HFF-Myc (cell line): ENCODE data around the gene CACNB2.

Experiments
- DNase-seq: peaks from one replicate; pipeline ENCODE4 v3.0.0-alpha.2; 2011; ENCODE audit warnings: low read depth; ENCODE audit errors: extremely low read depth
- H3K4me3 ChIP-seq: replicated peaks from 2 replicates; pipeline ENCODE4 v1.5.1; 2011; ENCODE audit warnings: low read depth, mild to moderate bottlenecking, control low read depth, low read length
- TF ChIP-seq, protein P1 (sequence below): IDR thresholded peaks from 2 replicates; pipeline ENCODE4 v1.5.1; 2012; ENCODE audit warnings: mild to moderate bottlenecking, low read depth, low read length, control low read depth; ENCODE audit errors: missing control alignments

CACNB2 gene

DNA sequence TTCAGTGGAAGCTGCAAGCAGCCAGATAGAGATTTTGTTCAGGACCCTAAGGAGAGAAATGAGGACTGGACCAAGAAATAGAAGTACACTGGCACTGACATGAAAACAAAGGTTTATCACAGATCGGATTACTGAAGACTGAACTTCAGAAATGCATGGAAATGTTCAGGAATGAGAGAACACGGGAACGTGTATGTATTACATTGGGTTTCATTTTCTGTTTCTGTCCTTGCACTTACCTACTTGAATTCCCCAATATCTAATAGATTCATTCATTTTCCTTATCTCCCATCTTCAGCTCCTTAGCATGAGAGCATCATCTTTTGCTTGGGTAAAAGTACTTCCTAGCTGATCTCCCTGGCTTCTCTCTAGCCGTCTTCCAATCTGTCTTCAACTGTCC lies 114.5 kb downstream of the CACNB2 start:
- H3K4me3 ChIP-seq, result no peak overlapping the region
- no peak for DNase-seq
- TF ChIP-seq, protein P1, sequence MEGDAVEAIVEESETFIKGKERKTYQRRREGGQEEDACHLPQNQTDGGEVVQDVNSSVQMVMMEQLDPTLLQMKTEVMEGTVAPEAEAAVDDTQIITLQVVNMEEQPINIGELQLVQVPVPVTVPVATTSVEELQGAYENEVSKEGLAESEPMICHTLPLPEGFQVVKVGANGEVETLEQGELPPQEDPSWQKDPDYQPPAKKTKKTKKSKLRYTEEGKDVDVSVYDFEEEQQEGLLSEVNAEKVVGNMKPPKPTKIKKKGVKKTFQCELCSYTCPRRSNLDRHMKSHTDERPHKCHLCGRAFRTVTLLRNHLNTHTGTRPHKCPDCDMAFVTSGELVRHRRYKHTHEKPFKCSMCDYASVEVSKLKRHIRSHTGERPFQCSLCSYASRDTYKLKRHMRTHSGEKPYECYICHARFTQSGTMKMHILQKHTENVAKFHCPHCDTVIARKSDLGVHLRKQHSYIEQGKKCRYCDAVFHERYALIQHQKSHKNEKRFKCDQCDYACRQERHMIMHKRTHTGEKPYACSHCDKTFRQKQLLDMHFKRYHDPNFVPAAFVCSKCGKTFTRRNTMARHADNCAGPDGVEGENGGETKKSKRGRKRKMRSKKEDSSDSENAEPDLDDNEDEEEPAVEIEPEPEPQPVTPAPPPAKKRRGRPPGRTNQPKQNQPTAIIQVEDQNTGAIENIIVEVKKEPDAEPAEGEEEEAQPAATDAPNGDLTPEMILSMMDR, result no peak

DNA sequence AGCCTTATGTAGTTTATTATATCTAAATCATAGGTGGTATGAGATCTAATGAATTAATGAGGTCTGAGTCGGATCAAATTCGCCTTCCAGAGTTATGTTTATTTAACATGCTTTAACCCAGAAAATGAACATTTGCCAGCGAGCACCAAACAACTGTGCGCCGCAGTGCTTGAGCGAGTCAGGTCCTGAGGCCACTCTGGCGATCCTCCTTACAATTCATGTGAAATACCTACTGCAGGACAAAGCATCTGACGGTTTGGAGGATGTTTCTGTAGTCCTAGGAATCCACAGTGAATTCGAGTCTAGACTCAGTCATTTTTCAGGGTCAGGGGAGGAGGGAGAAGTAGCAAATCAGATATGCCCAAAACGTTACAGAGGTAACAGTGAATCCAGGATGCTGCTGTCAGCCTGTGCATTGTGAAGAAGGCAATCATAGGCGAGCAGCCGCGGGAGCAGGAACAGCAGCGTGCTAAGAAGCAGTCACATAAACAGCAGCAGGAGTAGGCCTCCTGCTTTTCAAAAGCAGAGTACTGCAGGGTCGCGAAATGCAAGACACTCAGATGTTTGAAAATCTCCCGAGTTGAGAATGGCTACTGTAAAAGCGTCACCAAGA lies 120.2 kb downstream of the CACNB2 start:
- TF ChIP-seq, protein P1, result no peak
- H3K4me3 ChIP-seq, result no peak overlapping the region
- no peak for DNase-seq

DNA sequence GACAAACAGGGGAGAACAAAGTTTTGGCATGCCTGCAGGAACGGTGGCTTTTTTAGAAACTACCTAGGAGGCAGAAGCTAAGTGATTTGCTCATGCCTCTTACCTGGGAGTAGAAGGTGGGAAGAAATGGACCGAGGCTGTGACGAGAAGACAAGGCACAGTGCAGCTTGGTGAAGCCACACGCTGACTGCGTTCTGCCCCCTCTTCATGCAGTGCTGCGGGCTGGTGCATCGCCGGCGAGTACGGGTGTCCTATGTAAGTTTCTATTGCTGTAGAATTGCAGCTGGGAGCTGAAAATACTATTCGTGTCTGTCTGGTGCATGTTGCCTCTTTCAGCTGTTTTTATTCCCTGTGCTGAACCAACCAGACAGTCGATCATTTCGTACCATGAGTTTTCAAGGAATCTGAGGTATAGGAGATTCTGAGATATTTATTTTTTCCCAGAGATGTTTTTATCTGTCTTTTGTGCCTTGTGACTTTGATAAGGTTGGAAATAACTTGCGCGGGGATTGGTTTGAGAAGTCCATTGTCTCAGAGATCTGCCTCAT lies 120.9 kb downstream of the CACNB2 start:
- no peak overlapping the region for H3K4me3 ChIP-seq
- TF ChIP-seq, protein P1, result no peak
- no peak for DNase-seq

DNA sequence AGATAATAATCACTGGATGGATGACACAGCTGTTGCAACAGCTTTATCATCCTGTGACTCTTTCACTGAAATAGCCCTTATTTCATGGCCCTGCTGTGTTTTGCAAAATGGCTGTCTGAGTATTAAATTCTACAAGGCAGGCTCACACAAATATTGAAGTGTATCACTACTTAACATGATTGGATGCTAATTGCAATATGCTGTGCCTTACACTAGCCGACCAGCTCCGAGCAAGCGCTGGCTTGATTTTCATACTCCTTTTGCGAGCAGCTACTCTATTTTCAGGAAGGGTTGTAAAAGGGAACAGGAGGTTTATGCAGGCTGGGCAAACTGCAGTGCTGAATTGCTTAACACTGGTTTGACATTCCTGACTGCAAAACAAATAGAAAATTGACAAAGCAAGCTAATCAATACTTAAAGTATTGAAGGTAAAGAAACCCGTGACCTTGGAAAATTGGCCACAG lies 121.6 kb downstream of the CACNB2 start:
- DNase-seq, result no peak
- TF ChIP-seq, protein P1, result no peak
- no peak overlapping the region for H3K4me3 ChIP-seq

DNA sequence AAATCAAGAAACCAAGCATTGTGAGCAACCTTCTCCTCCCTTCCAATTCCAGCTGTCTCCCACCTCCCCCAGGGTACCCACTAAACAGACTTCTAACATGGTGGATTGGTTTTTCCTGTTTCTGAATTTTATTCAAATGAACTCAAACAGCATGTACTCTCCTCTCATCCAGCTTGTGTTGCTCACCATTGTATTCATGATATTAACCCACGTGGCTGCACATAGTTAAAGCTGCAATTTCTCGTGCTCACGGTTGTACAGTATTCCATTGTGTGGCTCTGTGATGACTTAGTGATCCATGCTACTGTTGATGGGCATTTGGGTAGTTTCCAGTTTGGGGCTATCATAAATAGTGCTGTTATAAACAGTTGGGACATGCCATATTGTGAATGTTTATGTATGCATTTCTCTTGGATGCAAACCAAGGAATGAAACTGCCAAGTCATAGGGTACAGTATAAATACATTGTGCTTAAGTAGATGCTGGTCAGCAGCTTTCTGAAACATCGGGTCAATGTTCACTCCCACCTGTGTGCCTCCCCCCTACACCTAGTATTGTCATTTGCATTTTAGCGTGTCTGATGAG lies 124.3 kb downstream of the CACNB2 start:
- TF ChIP-seq, protein P1, result no peak
- no peak overlapping the region for H3K4me3 ChIP-seq
- no peak for DNase-seq

DNA sequence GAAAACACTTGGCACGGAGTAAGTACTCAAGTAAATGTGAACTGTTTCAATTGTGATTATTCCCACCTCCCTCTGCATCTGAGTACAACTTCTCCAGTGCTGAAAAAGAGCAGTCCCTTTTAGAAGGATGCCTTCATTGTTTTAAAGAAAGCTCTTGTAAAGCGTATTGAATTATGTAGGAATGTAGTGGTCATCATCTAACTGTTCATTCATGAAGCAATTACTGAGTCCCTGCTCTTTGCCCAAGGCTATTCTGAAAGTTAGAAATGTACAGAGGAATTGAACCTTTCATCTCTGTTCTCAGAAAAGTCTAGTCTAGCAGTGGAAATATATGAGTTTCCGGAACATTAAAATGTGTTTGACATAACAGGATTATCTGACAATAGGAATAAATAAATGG lies 127.8 kb downstream of the CACNB2 start:
- no peak for DNase-seq
- H3K4me3 ChIP-seq, result no peak overlapping the region
- TF ChIP-seq, protein P1, result no peak

DNA sequence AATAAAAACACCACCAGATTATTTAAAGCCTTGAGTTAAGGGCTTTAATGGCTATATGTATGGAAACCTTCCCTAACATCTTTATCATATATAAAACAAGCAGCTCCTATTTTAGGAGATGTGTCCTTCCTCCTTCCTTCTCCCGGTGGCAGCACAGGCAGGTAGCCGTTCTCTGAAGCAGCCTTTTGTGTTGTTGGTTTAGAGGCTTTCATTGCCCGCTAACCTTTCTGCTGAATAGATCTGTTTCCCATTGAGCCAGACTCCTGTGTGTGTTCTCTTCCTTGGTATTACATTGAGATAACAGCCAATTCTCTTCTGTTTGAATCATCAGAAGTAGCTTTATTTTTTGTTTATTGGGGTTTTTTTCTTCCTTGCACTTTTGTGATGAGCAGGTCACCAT lies 131.3 kb downstream of the CACNB2 start:
- TF ChIP-seq, protein P1, result no peak
- no peak overlapping the region for H3K4me3 ChIP-seq
- no peak for DNase-seq
